DOHH2 (cell line): ENCODE measurements around the gene GNG8.
A peak's percentile ranks its signal among the peaks of the same experiment; 100 is the strongest.

ENCODE experiments used
- H3F3A ChIP-seq: fragments of 200-600 bp; sonication (generic), shearing (Covaris generic); 2 replicates; pipeline ENCODE4 v1.6.0; 2016; ENCODE audit warnings: antibody characterized with exemption, mild to moderate bottlenecking; ENCODE audit not compliant: control insufficient read depth, insufficient read depth
- H3K27ac ChIP-seq: fragments of 200-600 bp; sonication (generic); 2 replicates; pipeline ENCODE4 v1.5.1; 2014; ENCODE audit warnings: low read depth, mild to moderate bottlenecking, low read length, moderate library complexity
- H3K27me3 ChIP-seq: fragments of 200-600 bp; sonication (generic); 2 replicates; pipeline ENCODE4 v1.6.1; 2014; ENCODE audit warnings: mild to moderate bottlenecking, low read length, mixed read lengths; ENCODE audit not compliant: control insufficient read depth
- H3K36me3 ChIP-seq: fragments of 200-600 bp; sonication (generic); 2 replicates; pipeline ENCODE4 v1.6.1; 2014; ENCODE audit warnings: mild to moderate bottlenecking, low read length, moderate library complexity, mixed read lengths; ENCODE audit not compliant: control insufficient read depth
- H3K4me1 ChIP-seq: fragments of 200-600 bp; sonication (generic); 2 replicates; pipeline ENCODE4 v1.6.1; 2014; ENCODE audit warnings: mild to moderate bottlenecking, low read length, mixed read lengths; ENCODE audit not compliant: control insufficient read depth
- H3K4me2 ChIP-seq: fragments of 200-600 bp; sonication (generic); 2 replicates; pipeline ENCODE4 v1.6.0; 2014; ENCODE audit warnings: mild to moderate bottlenecking, low read length, moderate library complexity
- H3K4me3 ChIP-seq: fragments of 200-600 bp; sonication (generic); 2 replicates; pipeline ENCODE4 v1.5.1; 2014; ENCODE audit warnings: mild to moderate bottlenecking, low read length, mixed read lengths
- H3K79me2 ChIP-seq: fragments of 200-600 bp; sonication (generic); 2 replicates; pipeline ENCODE4 v1.6.1; 2014; ENCODE audit warnings: mild to moderate bottlenecking, low read length, mixed read lengths; ENCODE audit not compliant: control insufficient read depth
- H3K9me2 ChIP-seq: fragments of 200-600 bp; sonication (generic); replicated peaks from 2 replicates; pipeline ENCODE4 v1.6.1; 2014; ENCODE audit warnings: mild to moderate bottlenecking, low read length, mixed read lengths; ENCODE audit not compliant: control insufficient read depth
- H3K9me3 ChIP-seq: fragments of 200-600 bp; sonication (generic); 2 replicates; pipeline ENCODE4 v1.6.1; 2014; ENCODE audit warnings: antibody characterized with exemption, low read length, mixed read lengths; ENCODE audit not compliant: control insufficient read depth, insufficient read depth
- H4K20me1 ChIP-seq: fragments of 200-600 bp; sonication (generic); 2 replicates; pipeline ENCODE4 v1.6.0; 2014; ENCODE audit warnings: low read depth, mild to moderate bottlenecking, antibody characterized with exemption, low read length, moderate library complexity; ENCODE audit not compliant: control insufficient read depth, insufficient read depth
- CTCF ChIP-seq: fragments of 200-600 bp; sonication (generic); IDR thresholded peaks from one replicate; pipeline ENCODE4 v1.5.1; 2014; ENCODE audit warnings: antibody characterized with exemption, mild to moderate bottlenecking, low read depth, low read length; ENCODE audit not compliant: poor library complexity, severe bottlenecking
- EZH2phosphoT487 ChIP-seq: fragments of 200-600 bp; sonication (generic); IDR thresholded peaks from 2 replicates; pipeline ENCODE4 v1.6.1; 2017; ENCODE audit warnings: borderline replicate concordance, mild to moderate bottlenecking, antibody characterized with exemption, low read length, moderate library complexity, mixed read lengths

The GNG8 gene

GRCh38 chr19:46665072-46665471 is 29.1 kb upstream of the GNG8 start:
- no peaks in the 10 kb centered on the region for H3K79me2 ChIP-seq
- no peak for TF ChIP-seq CTCF
- TF ChIP-seq EZH2phosphoT487 = no peak
- H3K4me2 ChIP-seq = no peak overlapping the region
- peaks cover 4% of the 10 kb centered on the region for H3F3A ChIP-seq
- peaks cover 15% of the 10 kb centered on the region for H3K27me3 ChIP-seq
- H3K9me2 ChIP-seq = no peaks in the 10 kb centered on the region
- no peaks in the 10 kb centered on the region for H3K36me3 ChIP-seq
- 0 out of 2 replicates have a peak, but pooled peaks cover 4% of the 10 kb centered on the region for H4K20me1 ChIP-seq
- H3K9me3 ChIP-seq = no peaks in the 10 kb centered on the region
- H3K4me1 ChIP-seq = peaks cover 19% of the 10 kb centered on the region
- no peak overlapping the region for H3K27ac ChIP-seq
- no peak overlapping the region for H3K4me3 ChIP-seq

GRCh38 chr19:46661735-46662592 is 26.0 kb upstream of the GNG8 start:
- Histone ChIP-seq H3K27ac (no peak overlapping the region), H3K27me3 (peaks cover 33% of the 10 kb centered on the region), H3K4me2 (peak overlapping the region; percentile 92), H3K4me3 (peak overlapping the region; percentile 74), H3K9me2 (no peaks in the 10 kb centered on the region), H3K4me1 (peaks cover 30% of the 10 kb centered on the region), H4K20me1 (0 out of 2 replicates have a peak, but pooled peaks cover 4% of the 10 kb centered on the region), H3F3A (peaks cover 4% of the 10 kb centered on the region), H3K79me2 (no peaks in the 10 kb centered on the region), H3K36me3 (no peaks in the 10 kb centered on the region), H3K9me3 (no peaks in the 10 kb centered on the region)
- TF ChIP-seq CTCF = peak; percentile 90
- TF ChIP-seq EZH2phosphoT487 = no peak

GRCh38 chr19:46661020-46661731 is 25.2 kb upstream of the GNG8 start, which contains the start of gene DACT3:
Gene DACT3 (minus strand): TSS chr19:46661182. CDS start chr19:46661064, 118 bp downstream.
- 0 out of 2 replicates have a peak, but pooled peaks cover 4% of the 10 kb centered on the region for H4K20me1 ChIP-seq
- H3K9me3 ChIP-seq = no peaks in the 10 kb centered on the region
- H3K27ac ChIP-seq = no peak within 1 kb of the TSS
- peaks cover 4% of the 10 kb centered on the region for H3F3A ChIP-seq
- no peaks in the 10 kb centered on the region for H3K9me2 ChIP-seq
- peaks cover 30% of the 10 kb centered on the region for H3K4me1 ChIP-seq
- H3K27me3 ChIP-seq = peaks cover 33% of the 10 kb centered on the region
- no peak for TF ChIP-seq EZH2phosphoT487
- TF ChIP-seq CTCF = no peak
- H3K4me2 ChIP-seq = peak within 1 kb of the TSS; percentile 92
- no peaks in the 10 kb centered on the region for H3K36me3 ChIP-seq
- peak within 1 kb of the TSS; percentile 74 for H3K4me3 ChIP-seq
- no peaks in the 10 kb centered on the region for H3K79me2 ChIP-seq
